Measurements from ENCODE around the gene ADCYAP1R1. TPM values are rescaled to one million over a fixed set of nuclear protein-coding genes. Genes with fewer than 3 reads are reported as not detected.

ADCYAP1R1 gene
- total and polyA plus RNA-seq, 2 donors (not counting 1 experiment from before 2014, with no cell fraction given) = not detected

GRCh38 chr7:31053986-31054385 is 1.9 kb downstream of the ADCYAP1R1 start:
- DNase-seq = no peak
- Mint-ChIP-seq H3K4me1 (peaks cover 2% of the 10 kb centered on the region), H3K27me3 (peaks cover 22% of the 10 kb centered on the region), H3K27ac (no peak overlapping the region), H3K9me3 (ENCODE audit: insufficient read depth) (no peaks in the 10 kb centered on the region), H3K4me3 (no peak overlapping the region)
- 94% methylated on average over 2 of the region's 5 CpGs for WGBS (ENCODE audit: insufficient coverage)
- Histone ChIP-seq H3K4me3 (ENCODE audit: control extremely low read depth in 1 of 5, extremely low read depth in 1 of 5, insufficient read depth in 1 of 5, low read depth in 2 of 5, low read length in 4 of 5) (no peak overlapping the region), H3K4me2 (replicated peaks; ENCODE audit: low read depth, low read length, poor library complexity, severe bottlenecking) (no peak overlapping the region), H2AFZ (ENCODE audit: insufficient read depth, low read depth, low read length, poor library complexity, severe bottlenecking) (no peak overlapping the region), H3K9ac (ENCODE audit: low read length) (no peak overlapping the region), H3K27ac (ENCODE audit: low read length in 2 of 2) (no peak overlapping the region), H3K36me3 (replicated peaks in 1 of 2; ENCODE audit: control extremely low read depth in 1 of 2, control insufficient read depth in 1 of 2, extremely low read depth in 1 of 2, insufficient read depth in 2 of 2, low read length in 1 of 2) (no peaks in the 10 kb centered on the region), H3K27me3 (replicated peaks in 1 of 4; ENCODE audit: control extremely low read depth in 1 of 4, control insufficient read depth in 3 of 4, insufficient read depth in 4 of 4, low read length in 3 of 4) (peaks cover 0 to 28% (median 3%) of the 10 kb centered on the region in 4 experiments), H3K79me2 (ENCODE audit: control insufficient read depth, insufficient read depth, low read length) (no peaks in the 10 kb centered on the region), H3K9me3 (ENCODE audit: control extremely low read depth in 1 of 3, control insufficient read depth in 2 of 3, insufficient read depth in 1 of 3, low read length in 2 of 3) (no peaks in the 10 kb centered on the region), H3K4me1 (ENCODE audit: control insufficient read depth in 2 of 2, insufficient read depth in 2 of 2, low read length in 2 of 2) (no peaks in the 10 kb centered on the region), H4K20me1 (ENCODE audit: control insufficient read depth, insufficient read depth, low read length, poor library complexity, severe bottlenecking) (no peaks in the 10 kb centered on the region)
- intact Hi-C loops (cut with micrococcal nuclease) = no loop called here
- POLR2A ChIA-PET = no interaction called here
- CTCF ChIA-PET = no interaction called here
- no peak for ATAC-seq (ENCODE audit: low read depth)
- no peak for TF ChIP-seq CTCF (IDR thresholded peaks at IDR 0.05)
- no peak for TF ChIP-seq EZH2 (IDR thresholded peaks at IDR 0.05; ENCODE audit: borderline replicate concordance, insufficient read depth, low read depth, low read length, poor library complexity, severe bottlenecking)

- Mint-ChIP-seq H3K27ac (no peak overlapping the region), H3K4me3 (no peak overlapping the region), H3K9me3 (ENCODE audit: insufficient read depth) (no peaks in the 10 kb centered on the region), H3K4me1 (peaks cover 2% of the 10 kb centered on the region), H3K27me3 (peaks cover 22% of the 10 kb centered on the region)
- no peak overlapping the region for H3K4me2 ChIP-seq (replicated peaks; ENCODE audit: low read depth, low read length, poor library complexity, severe bottlenecking)
- no peak overlapping the region for H3K27ac ChIP-seq (ENCODE audit: low read length in 2 of 2)
- no peak overlapping the region for H2AFZ ChIP-seq (ENCODE audit: insufficient read depth, low read depth, low read length, poor library complexity, severe bottlenecking)
- no peaks in the 10 kb centered on the region for H3K36me3 ChIP-seq (replicated peaks in 1 of 2; ENCODE audit: control extremely low read depth in 1 of 2, control insufficient read depth in 1 of 2, extremely low read depth in 1 of 2, insufficient read depth in 2 of 2, low read length in 1 of 2)
- no peak overlapping the region for H3K9ac ChIP-seq (ENCODE audit: low read length)
- ChIA-PET POLR2A (no interaction called here), CTCF (no interaction called here)
- no peaks in the 10 kb centered on the region for H4K20me1 ChIP-seq (ENCODE audit: control insufficient read depth, insufficient read depth, low read length, poor library complexity, severe bottlenecking)
- no peaks in the 10 kb centered on the region for H3K9me3 ChIP-seq (ENCODE audit: control extremely low read depth in 1 of 3, control insufficient read depth in 2 of 3, insufficient read depth in 1 of 3, low read length in 2 of 3)
- no peak overlapping the region for H3K4me3 ChIP-seq (ENCODE audit: control extremely low read depth in 1 of 5, extremely low read depth in 1 of 5, insufficient read depth in 1 of 5, low read depth in 2 of 5, low read length in 4 of 5)
- peaks cover 0 to 28% (median 3%) of the 10 kb centered on the region in 4 experiments for H3K27me3 ChIP-seq (replicated peaks in 1 of 4; ENCODE audit: control extremely low read depth in 1 of 4, control insufficient read depth in 3 of 4, insufficient read depth in 4 of 4, low read length in 3 of 4)
- intact Hi-C loops (cut with micrococcal nuclease) = no loop called here
- no peak for DNase-seq
- no peak for ATAC-seq (ENCODE audit: low read depth)
- TF ChIP-seq CTCF (IDR thresholded peaks at IDR 0.05) (no peak), EZH2 (IDR thresholded peaks at IDR 0.05; ENCODE audit: borderline replicate concordance, insufficient read depth, low read depth, low read length, poor library complexity, severe bottlenecking) (no peak)
- 90% methylated on average over 10 of the region's 11 CpGs for WGBS (ENCODE audit: insufficient coverage)
- no peaks in the 10 kb centered on the region for H3K79me2 ChIP-seq (ENCODE audit: control insufficient read depth, insufficient read depth, low read length)
- H3K4me1 ChIP-seq (ENCODE audit: control insufficient read depth in 2 of 2, insufficient read depth in 2 of 2, low read length in 2 of 2) = no peaks in the 10 kb centered on the region
Measured at GRCh38 chr7:31054608-31055278, 2.6 kb downstream of the ADCYAP1R1 start.
